Measurements from ENCODE around the gene ZNF641.

GRCh38 chr12:48291511-48291910, 59.2 kb downstream of the ZNF641 start:
- TF ChIP-seq CTCF (IDR thresholded peaks at IDR 0.05) (no peak), POLR2AphosphoS5 (IDR thresholded peaks at IDR 0.05) (no peak)
